ENCODE results near the gene PLVAP. TPM values are rescaled to one million over a fixed set of nuclear protein-coding genes. Genes with fewer than 3 reads are reported as not detected.

Gene PLVAP
- total RNA-seq, 1 donor from 2014 or later: 0.95 TPM

GRCh38 chr19:17390665-17391370 is 13.7 kb upstream of the PLVAP start:
- peak; percentile 51 for TF ChIP-seq EZH2 (IDR thresholded peaks at IDR 0.05; ENCODE audit: insufficient read depth, low read length)
- peak; percentile 22 for TF ChIP-seq CTCF (IDR thresholded peaks at IDR 0.05; ENCODE audit: insufficient read depth, low read depth, low read length)
- Histone ChIP-seq H3K27ac (ENCODE audit: low read depth, low read length) (no peak overlapping the region), H3K4me2 (ENCODE audit: low read length) (peak overlapping the region; percentile 91), H3K9ac (ENCODE audit: low read length) (peak overlapping the region; percentile 62), H3K36me3 (ENCODE audit: insufficient read depth, low read length) (no peaks in the 10 kb centered on the region), H3K9me3 (ENCODE audit: insufficient read depth, low read depth, low read length) (peaks cover 3% of the 10 kb centered on the region), H3K27me3 (ENCODE audit: insufficient read depth, low read length) (peaks cover 5% of the 10 kb centered on the region), H2AFZ (ENCODE audit: low read depth, low read length) (peak overlapping the region; percentile 80), H3K4me3 (ENCODE audit: insufficient read depth, low read depth, low read length) (peak overlapping the region; percentile 60), H4K20me1 (ENCODE audit: insufficient read depth, low read length) (no peaks in the 10 kb centered on the region), H3K4me1 (ENCODE audit: insufficient read depth, low read length) (peaks cover 4% of the 10 kb centered on the region), H3K79me2 (ENCODE audit: insufficient read depth, low read length) (no peaks in the 10 kb centered on the region)
- H3K36me3 Mint-ChIP-seq (ENCODE audit: low read depth, unreplicated experiment): peaks cover 2% of the 10 kb centered on the region
- H3K27ac Mint-ChIP-seq (ENCODE audit: unreplicated experiment): peak overlapping the region; percentile 55
- FAIRE-seq (no peak), DNase-seq (ENCODE audit: low read depth) (peak; percentile 80)
- H3K9me3 Mint-ChIP-seq (ENCODE audit: unreplicated experiment): peaks cover 2% of the 10 kb centered on the region
- H3K4me3 Mint-ChIP-seq (ENCODE audit: unreplicated experiment): peak overlapping the region; percentile 83
- H3K4me1 Mint-ChIP-seq (ENCODE audit: low read depth, unreplicated experiment): peaks cover 4% of the 10 kb centered on the region
- no peaks in the 10 kb centered on the region for H3K27me3 Mint-ChIP-seq (ENCODE audit: low read depth, unreplicated experiment)

GRCh38 chr19:17389957-17390664 is 13.0 kb upstream of the PLVAP start:
- FAIRE-seq: no peak
- peaks cover 1% of the 10 kb centered on the region for H3K4me1 Mint-ChIP-seq (ENCODE audit: low read depth, unreplicated experiment)
- H3K4me3 Mint-ChIP-seq (ENCODE audit: unreplicated experiment): peak overlapping the region; percentile 83
- no peaks in the 10 kb centered on the region for H3K27me3 Mint-ChIP-seq (ENCODE audit: low read depth, unreplicated experiment)
- Histone ChIP-seq H3K9me3 (ENCODE audit: insufficient read depth, low read depth, low read length) (peaks cover 3% of the 10 kb centered on the region), H3K9ac (ENCODE audit: low read length) (peak overlapping the region; percentile 62), H3K27me3 (ENCODE audit: insufficient read depth, low read length) (peaks cover 5% of the 10 kb centered on the region), H4K20me1 (ENCODE audit: insufficient read depth, low read length) (no peaks in the 10 kb centered on the region), H3K27ac (ENCODE audit: low read depth, low read length) (no peak overlapping the region), H2AFZ (ENCODE audit: low read depth, low read length) (peak overlapping the region; percentile 77), H3K4me2 (ENCODE audit: low read length) (peak overlapping the region; percentile 91), H3K79me2 (ENCODE audit: insufficient read depth, low read length) (no peaks in the 10 kb centered on the region), H3K4me1 (ENCODE audit: insufficient read depth, low read length) (peaks cover 4% of the 10 kb centered on the region), H3K36me3 (ENCODE audit: insufficient read depth, low read length) (no peaks in the 10 kb centered on the region), H3K4me3 (ENCODE audit: insufficient read depth, low read depth, low read length) (peak overlapping the region; percentile 60)
- no peak overlapping the region for H3K27ac Mint-ChIP-seq (ENCODE audit: unreplicated experiment)
- no peak for DNase-seq (ENCODE audit: low read depth)
- H3K36me3 Mint-ChIP-seq (ENCODE audit: low read depth, unreplicated experiment): peaks cover 2% of the 10 kb centered on the region
- peaks cover 2% of the 10 kb centered on the region for H3K9me3 Mint-ChIP-seq (ENCODE audit: unreplicated experiment)
- peak; percentile 5 for TF ChIP-seq CTCF (IDR thresholded peaks at IDR 0.05; ENCODE audit: insufficient read depth, low read depth, low read length)
- no peak for TF ChIP-seq EZH2 (IDR thresholded peaks at IDR 0.05; ENCODE audit: insufficient read depth, low read length)
